Measurements from ENCODE around the gene HIGD1A.

DNA sequence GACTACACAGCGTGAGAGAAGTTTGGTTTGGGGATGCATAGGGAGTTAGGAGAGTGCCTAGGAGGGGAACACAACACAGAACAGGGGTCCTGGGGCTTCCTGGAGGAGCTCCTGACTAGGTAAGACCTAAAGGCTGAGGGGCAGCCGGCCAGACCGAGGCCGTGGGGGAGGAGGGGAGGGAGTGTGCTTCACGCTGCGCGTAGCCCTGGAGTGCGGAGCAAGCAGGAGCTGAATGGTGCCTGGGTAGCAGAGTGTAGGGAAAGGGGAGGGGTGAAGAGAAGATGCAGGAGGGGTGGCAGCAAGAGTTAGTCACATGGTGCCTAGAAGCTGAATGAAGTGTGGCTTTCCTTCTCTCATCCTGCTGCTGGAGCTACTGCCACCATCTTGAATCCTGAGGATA, 69.3 kb downstream of the HIGD1A start:
- TF ChIP-seq, protein P1, sequence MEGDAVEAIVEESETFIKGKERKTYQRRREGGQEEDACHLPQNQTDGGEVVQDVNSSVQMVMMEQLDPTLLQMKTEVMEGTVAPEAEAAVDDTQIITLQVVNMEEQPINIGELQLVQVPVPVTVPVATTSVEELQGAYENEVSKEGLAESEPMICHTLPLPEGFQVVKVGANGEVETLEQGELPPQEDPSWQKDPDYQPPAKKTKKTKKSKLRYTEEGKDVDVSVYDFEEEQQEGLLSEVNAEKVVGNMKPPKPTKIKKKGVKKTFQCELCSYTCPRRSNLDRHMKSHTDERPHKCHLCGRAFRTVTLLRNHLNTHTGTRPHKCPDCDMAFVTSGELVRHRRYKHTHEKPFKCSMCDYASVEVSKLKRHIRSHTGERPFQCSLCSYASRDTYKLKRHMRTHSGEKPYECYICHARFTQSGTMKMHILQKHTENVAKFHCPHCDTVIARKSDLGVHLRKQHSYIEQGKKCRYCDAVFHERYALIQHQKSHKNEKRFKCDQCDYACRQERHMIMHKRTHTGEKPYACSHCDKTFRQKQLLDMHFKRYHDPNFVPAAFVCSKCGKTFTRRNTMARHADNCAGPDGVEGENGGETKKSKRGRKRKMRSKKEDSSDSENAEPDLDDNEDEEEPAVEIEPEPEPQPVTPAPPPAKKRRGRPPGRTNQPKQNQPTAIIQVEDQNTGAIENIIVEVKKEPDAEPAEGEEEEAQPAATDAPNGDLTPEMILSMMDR (IDR thresholded peaks at IDR 0.05), result no peak
- TF ChIP-seq POLR2A (IDR thresholded peaks at IDR 0.05), result no peak

Measured in thyroid gland (tissue), 4 donors.